ENCODE data around the gene PRRC2B.

The PRRC2B gene

GRCh38 chr9:131516930-131517329, 123.0 kb downstream of the PRRC2B start:
- DNase-seq (ENCODE audit: low spot score): no peak

DNA sequence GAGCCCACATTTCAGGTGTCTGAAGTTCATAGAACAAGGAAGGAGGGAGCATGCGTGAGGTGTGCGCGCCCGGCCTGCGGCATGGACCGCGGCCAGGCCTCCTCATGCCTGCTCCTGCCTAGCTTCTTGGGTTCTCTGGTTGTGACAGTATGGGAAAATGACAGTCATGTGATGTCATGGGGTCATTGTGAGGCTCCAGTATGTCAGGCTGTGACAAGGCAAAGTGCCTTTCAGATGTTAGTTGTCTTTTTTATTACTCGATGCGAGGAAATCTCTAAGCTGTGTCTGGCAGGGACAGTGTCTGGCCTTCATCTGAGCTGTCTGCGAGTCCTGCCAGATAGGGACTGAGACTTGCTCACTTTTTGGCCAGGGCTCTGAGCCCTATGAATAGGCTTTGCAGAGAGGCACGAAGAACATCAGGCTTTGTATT, 123.9 kb downstream of the PRRC2B start:
- DNase-seq (ENCODE audit: low spot score): peak; percentile 79

- no peak for DNase-seq (ENCODE audit: low spot score)
These were observed 124.7 kb downstream of the PRRC2B start for GRCh38 chr9:131518553-131518952.

DNA sequence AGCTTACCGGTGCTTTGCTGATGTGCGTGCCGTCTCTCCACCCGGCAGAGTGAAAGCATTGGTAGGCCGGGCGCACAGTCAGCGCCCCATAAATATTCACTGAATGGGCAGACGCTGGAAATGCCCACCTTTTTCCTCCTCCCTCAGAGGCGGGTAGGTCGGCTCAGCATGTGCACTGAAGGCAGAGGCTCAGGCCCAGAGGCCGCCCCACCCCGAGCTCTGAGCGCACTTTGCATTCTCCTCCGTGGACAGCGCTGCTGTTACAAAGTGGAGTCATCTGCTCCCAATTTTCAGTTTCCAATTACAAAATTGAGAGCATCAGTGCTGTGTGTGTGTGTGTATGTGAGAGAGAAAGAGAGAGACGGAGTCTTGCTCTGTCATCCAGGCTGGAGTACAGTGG, 126.6 kb downstream of the PRRC2B start:
- DNase-seq (ENCODE audit: low spot score): no peak

GRCh38 chr9:131521203-131521602, 127.3 kb downstream of the PRRC2B start:
- DNase-seq (ENCODE audit: low spot score): no peak

DNA sequence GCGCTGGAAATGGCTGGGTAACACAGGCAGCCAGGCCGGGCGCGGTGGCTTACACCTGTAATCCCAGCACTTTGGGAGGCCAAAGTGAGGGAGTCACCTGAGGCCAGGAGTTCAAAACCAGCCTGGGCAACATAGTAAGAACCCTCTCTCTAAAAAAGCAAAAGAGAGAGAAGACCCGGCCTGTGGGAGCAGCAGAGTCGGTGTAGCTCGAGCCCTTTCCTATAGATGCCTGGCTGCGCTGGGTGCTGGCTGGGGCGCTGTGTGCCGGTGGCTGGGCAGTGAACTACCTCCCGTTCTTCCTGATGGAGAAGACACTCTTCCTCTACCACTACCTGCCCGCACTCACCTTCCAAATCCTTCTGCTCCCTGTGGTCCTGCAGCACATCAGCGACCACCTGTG, 127.9 kb downstream of the PRRC2B start:
- no peak for DNase-seq (ENCODE audit: low spot score)

DNA sequence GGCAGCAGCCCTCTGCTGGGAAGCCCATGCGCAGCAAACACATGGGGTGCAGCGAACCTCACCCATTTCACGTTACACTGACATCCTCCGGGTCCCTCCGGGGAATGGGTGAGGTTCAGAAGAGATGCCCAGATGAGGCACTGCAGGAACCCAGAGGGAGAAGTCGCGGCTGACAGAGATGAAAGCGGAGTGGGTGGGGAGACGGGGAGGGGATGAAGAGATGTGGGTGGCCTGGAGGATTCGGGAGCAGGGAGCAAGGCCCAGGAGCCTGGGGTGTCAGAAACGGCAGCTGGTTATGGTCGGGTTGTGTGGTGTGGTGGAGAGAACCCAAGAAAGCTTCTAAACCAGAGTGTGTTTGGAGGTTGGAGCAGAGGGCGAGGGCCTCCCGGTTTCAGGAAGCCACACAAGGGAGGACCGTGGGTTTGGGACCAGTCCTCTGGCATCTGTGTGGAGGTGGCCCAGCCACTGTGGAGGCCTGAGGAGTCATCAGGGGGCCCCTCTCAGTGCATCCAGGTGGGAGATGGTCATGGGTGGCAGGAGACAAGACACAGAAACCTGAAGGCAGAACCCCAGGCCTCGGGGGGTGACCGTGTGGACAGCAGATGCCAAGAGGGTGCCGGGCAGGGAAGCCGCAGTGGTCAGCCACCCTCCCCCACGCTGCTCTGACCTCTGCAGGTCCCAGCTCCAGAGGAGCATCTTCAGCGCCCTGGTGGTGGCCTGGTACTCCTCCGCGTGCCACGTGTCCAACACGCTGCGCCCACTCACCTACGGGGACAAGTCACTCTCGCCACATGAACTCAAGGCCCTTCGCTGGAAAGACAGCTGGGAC, 128.6 kb downstream of the PRRC2B start:
- no peak for DNase-seq (ENCODE audit: low spot score)

GRCh38 chr9:131523086-131523388, 129.2 kb downstream of the PRRC2B start:
- DNase-seq (ENCODE audit: low spot score): no peak

- no peak for DNase-seq (ENCODE audit: low spot score)
These were observed 129.9 kb downstream of the PRRC2B start for GRCh38 chr9:131523451-131524435.

DNA sequence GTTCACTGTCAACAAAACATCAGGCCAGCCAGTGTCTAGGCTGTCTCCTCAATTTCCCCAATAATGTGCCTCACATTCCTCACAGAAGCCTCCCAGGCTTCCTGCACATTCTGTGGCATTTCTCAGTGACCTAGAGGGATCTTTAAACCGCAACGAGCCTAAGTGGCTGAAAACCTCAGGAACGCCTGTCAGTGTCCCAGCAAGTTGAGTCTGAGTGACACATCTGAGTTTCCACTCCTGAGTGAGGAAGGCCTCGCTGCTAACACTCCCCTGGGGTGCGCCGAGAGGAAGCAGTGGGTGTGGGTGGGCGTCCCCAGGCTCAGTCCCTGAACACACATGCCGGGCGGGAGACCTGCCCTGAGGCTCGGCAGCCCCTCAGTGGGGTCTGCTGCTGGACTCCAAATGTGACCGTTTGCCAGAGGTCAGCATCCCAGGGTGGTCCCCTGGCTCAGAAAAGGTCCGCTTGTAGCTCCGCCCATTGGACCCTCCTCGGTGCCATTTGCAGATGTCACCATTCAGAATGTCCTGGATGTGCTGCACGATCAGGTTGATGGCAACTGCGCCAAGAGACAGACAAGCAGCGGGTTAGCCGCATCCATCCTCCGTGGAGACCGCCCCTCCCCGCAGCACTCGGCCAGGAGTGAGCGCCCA, 130.9 kb downstream of the PRRC2B start:
- no peak for DNase-seq (ENCODE audit: low spot score)

- peak; percentile 70 for DNase-seq (ENCODE audit: low spot score)
These were observed 132.0 kb downstream of the PRRC2B start for GRCh38 chr9:131525643-131526565.

GRCh38 chr9:131528186-131528585, 134.3 kb downstream of the PRRC2B start:
- DNase-seq (ENCODE audit: low spot score): no peak

DNA sequence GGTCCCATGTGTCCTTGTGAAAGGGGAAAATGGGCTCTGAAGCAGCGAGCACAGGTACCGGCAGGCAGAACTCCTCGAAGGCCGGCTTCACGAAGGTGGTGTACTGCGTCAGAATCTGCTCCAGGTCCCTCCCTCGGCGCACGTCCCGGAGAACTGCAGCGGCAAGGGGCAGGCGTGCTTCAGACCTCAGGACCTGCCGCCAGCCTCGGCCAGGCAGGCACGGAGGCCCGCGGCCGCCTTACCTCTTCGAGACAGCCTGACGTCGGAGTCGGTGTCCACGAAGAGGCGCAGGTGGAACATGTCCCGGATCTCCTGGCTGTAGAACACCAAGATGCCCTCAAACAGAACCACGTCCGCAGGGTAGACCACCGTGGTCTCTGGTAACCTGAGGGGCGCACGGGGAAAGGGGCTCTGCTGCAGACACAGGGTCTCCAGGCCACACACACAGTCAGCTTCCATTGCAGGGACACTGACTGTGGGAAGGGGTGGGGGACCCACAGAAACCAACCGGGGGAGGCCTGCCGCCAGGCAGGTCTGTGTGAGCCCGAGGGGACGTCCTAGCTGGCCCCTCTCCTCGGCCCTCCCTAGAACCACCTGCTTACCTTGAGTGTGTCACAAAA, 135.1 kb downstream of the PRRC2B start:
- no peak for DNase-seq (ENCODE audit: low spot score)

DNA sequence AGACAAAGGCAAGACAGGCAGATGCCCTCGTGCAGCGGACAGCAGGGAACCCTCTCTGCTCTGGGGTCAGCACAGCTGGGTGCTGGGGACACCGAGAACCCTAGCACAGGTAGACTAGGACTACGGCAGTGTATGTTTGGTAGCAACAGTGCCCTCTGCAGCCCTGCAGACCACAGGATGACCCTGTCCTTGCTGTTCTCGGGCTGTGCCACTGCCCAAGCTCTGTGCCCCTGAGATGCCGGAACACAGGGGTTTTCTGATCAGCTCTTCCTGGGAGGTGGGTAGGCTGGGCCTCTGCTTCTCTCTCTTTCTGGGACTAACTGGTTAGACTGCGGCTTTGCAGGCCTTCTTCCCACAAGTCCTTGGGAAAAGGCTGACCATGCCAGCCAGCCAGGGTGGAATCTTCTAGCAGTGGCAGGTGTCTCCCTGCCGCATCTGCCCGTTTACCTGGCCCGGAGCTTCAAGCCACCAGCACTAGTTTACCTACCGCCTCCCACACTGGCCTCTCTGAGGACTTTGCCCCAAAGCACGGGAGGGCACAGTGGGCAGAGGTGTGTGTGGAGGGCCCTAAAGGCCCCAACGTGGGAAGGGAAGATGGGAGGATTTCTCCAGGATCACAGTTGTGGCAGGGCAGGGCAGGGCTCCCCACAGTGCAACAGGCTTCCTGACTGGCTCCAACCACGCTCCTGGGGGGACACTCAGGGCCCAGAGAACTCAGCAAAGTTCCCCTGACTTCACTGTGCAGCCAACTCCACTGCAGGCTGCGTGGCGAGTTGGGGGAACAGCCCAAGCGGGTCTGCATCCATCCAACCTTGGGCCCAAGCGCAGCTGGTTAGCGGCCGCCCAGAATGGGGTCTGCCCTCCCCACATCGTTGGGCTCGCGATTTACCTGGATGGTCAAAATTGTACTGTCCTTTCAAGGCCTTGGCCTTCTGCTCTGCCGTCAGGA, 136.0 kb downstream of the PRRC2B start:
- no peak for DNase-seq (ENCODE audit: low spot score)

GRCh38 chr9:131530546-131530919, 136.6 kb downstream of the PRRC2B start:
- DNase-seq (ENCODE audit: low spot score): no peak

DNA sequence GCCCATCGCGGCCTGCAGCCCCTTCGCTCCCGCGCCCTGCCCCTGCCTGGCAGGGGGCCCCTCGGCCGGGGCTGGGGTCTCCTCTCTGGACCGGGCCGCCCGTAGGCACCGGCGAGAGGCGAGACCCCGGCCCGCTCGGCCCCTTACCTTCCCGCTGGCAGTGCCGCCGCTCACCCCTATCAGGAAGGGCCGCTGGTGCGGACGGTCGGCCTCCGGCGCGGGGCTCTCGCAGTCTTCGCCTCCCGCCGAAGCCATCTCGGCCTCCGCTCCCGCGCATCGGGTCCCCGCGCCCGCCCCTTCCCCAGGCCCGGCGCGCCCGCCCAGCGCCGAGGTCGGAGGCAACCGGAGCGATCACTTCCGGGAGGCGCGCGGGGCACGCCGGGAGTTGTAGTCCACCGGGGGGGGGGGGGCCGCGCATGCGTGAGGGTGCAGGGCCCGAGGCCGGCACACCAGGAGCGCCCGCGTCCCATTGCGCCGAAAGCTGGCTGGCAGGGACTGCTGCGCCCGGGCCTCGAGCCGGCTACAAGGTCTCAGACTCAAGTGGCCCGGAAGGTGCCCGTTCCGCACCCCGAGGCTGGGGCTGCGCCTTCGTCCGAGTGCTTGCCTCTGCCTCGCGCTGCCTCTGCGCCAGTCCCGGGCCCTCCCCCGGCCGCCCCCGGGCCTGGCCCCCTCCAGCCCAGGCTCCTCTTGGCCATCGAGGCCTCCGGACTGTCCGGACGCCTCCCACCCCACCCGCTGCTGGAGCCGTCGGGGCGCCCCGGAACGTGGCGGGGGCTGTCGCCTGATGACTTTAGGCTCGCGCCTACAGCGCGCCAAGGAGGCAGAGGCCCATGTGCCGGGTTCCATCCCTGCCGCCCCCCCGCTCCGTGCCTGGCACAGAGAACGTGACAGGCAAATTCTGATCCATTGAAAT, 137.3 kb downstream of the PRRC2B start, which contains the start of gene UCK1:
Gene UCK1 (minus strand): TSS at position 344 of the 913 bp plus-strand sequence. CDS start 89 bp downstream, at position 255.
- peak; percentile 84 for DNase-seq (ENCODE audit: low spot score)

DNA sequence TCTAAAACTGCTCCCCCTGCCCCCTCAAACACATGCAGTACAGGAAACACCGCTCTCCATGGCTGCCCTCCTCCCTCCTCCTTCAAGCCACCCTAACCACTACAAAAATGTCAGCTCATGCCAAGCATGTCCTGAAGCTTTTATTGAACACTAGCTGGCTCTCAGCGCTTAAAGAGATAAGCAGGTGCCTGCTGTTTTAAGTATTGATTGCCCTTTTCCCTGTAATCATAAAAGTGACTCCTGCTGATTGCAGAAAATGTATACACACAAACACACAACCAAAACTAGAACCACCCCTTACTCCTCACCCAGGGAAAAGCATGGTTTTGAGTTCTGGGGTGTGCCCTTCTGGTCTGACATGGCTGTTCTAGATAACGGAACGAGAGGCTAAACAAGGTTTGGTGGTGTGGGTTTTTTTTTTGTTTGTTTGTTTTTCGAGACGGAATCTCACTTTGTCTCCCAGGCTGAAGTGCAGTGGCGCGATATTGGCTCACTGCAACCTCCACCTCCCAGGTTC, 140.9 kb downstream of the PRRC2B start:
- no peak for DNase-seq (ENCODE audit: low spot score)

- DNase-seq (ENCODE audit: low spot score): no peak
These were observed 144.1 kb downstream of the PRRC2B start for GRCh38 chr9:131537946-131538345.

Measured in putamen (tissue), 1 donor.